OCI-LY3 (cell line): Measurements from ENCODE around the gene SHTN1.

Experiments
- H2AFZ ChIP-seq: fragments of 200-600, 300-600 bp; shearing (Covaris generic); 2 replicates; pipeline ENCODE4 v1.6.0; 2014; ENCODE audit warnings: antibody characterized with exemption, low read depth, low read length
- H3K27ac ChIP-seq: fragments of 200-600, 300-600 bp; sonication (generic); 2 replicates; pipeline ENCODE4 v1.5.1; 2014; ENCODE audit warnings: mild to moderate bottlenecking, low read length, moderate library complexity, mixed read lengths
- H3K27me3 ChIP-seq: fragments of 200-600, 300-600 bp; sonication (generic); 2 replicates; pipeline ENCODE4 v1.6.1; 2014; ENCODE audit warnings: low read depth, low read length, mixed read lengths
- H3K36me3 ChIP-seq: fragments of 200-600, 300-600 bp; sonication (generic); replicated peaks from 2 replicates; pipeline ENCODE3; 2014; ENCODE audit warnings: low read depth, low read length, mixed read lengths
- H3K4me1 ChIP-seq: fragments of 300-600, 200-600 bp; sonication (generic); 2 replicates; pipeline ENCODE4 v1.6.1; 2014; ENCODE audit warnings: low read length, mixed read lengths
- H3K4me2 ChIP-seq: fragments of 200-600, 300-600 bp; sonication (generic); 2 replicates; pipeline ENCODE4 v1.6.1; 2014; ENCODE audit warnings: low read length, mixed read lengths
- H3K4me3 ChIP-seq: fragments of 300-600, 200-600 bp; sonication (generic); 2 replicates; pipeline ENCODE4 v1.5.1; 2014; ENCODE audit warnings: antibody characterized with exemption, mild to moderate bottlenecking, low read length, moderate library complexity
- H3K79me2 ChIP-seq: fragments of 300-600, 200-600 bp; shearing (Covaris generic); 2 replicates; pipeline ENCODE4 v1.6.1; 2014; ENCODE audit warnings: mild to moderate bottlenecking, low read length, mixed read lengths
- H3K9ac ChIP-seq: fragments of 300-600, 200-600 bp; shearing (Covaris generic); 2 replicates; pipeline ENCODE4 v1.6.0; 2014; ENCODE audit warnings: mild to moderate bottlenecking, low read length, moderate library complexity
- H3K9me3 ChIP-seq: fragments of 200-600, 300-600 bp; shearing (Covaris generic); 2 replicates; pipeline ENCODE4 v1.6.1; 2014; ENCODE audit warnings: low read length, mixed read lengths; ENCODE audit not compliant: insufficient read depth
- H4K20me1 ChIP-seq: fragments of 200-600, 300-600 bp; sonication (generic); 2 replicates; pipeline ENCODE4 v1.6.1; 2016; ENCODE audit warnings: low read length, mixed read lengths; ENCODE audit not compliant: insufficient read depth
- CTCF ChIP-seq: fragments of 200-600, 300-600 bp; sonication (generic); IDR thresholded peaks from 2 replicates; pipeline ENCODE4 v1.5.1; 2014; ENCODE audit warnings: antibody characterized with exemption, low read length, low read depth
- EZH2phosphoT487 ChIP-seq: fragments of 200-600 bp; shearing (Covaris generic); IDR thresholded peaks from 2 replicates; pipeline ENCODE4 v1.6.1; 2018; ENCODE audit warnings: antibody characterized with exemption, mixed run types, low read depth

Gene SHTN1

GRCh38 chr10:116879817-116880216 lies 125.2 kb downstream of the SHTN1 start:
- no peaks in the 10 kb centered on the region for H3K27me3 ChIP-seq
- H3K4me2 ChIP-seq = no peak overlapping the region
- no peak overlapping the region for H3K27ac ChIP-seq
- H3K9me3 ChIP-seq = no peaks in the 10 kb centered on the region
- no peaks in the 10 kb centered on the region for H3K36me3 ChIP-seq
- H3K4me3 ChIP-seq = no peak overlapping the region
- H4K20me1 ChIP-seq = no peaks in the 10 kb centered on the region
- no peak for TF ChIP-seq CTCF
- H3K4me1 ChIP-seq = no peaks in the 10 kb centered on the region
- no peak overlapping the region for H3K9ac ChIP-seq
- no peaks in the 10 kb centered on the region for H3K79me2 ChIP-seq
- no peak overlapping the region for H2AFZ ChIP-seq

GRCh38 chr10:116878123-116878522 lies 126.9 kb downstream of the SHTN1 start:
- Histone ChIP-seq H3K4me3 (no peak overlapping the region), H4K20me1 (no peaks in the 10 kb centered on the region), H3K9ac (no peak overlapping the region), H2AFZ (no peak overlapping the region), H3K27me3 (no peaks in the 10 kb centered on the region), H3K9me3 (no peaks in the 10 kb centered on the region), H3K79me2 (no peaks in the 10 kb centered on the region), H3K36me3 (no peaks in the 10 kb centered on the region), H3K4me1 (no peaks in the 10 kb centered on the region), H3K4me2 (no peak overlapping the region), H3K27ac (no peak overlapping the region)
- TF ChIP-seq EZH2phosphoT487 = no peak
- TF ChIP-seq CTCF = no peak

- Histone ChIP-seq H3K4me2 (no peak overlapping the region), H3K27me3 (no peaks in the 10 kb centered on the region), H3K79me2 (no peaks in the 10 kb centered on the region), H3K9ac (no peak overlapping the region), H3K4me3 (no peak overlapping the region), H3K9me3 (no peaks in the 10 kb centered on the region), H2AFZ (no peak overlapping the region), H3K27ac (no peak overlapping the region), H4K20me1 (no peaks in the 10 kb centered on the region), H3K36me3 (no peaks in the 10 kb centered on the region), H3K4me1 (no peaks in the 10 kb centered on the region)
- TF ChIP-seq CTCF (no peak), EZH2phosphoT487 (no peak)
Measured at GRCh38 chr10:116877391-116877790, 127.6 kb downstream of the SHTN1 start.

- Histone ChIP-seq H2AFZ (no peak overlapping the region), H4K20me1 (no peaks in the 10 kb centered on the region), H3K36me3 (no peaks in the 10 kb centered on the region), H3K79me2 (no peaks in the 10 kb centered on the region), H3K27ac (no peak overlapping the region), H3K4me2 (no peak overlapping the region), H3K27me3 (no peaks in the 10 kb centered on the region), H3K9me3 (no peaks in the 10 kb centered on the region), H3K4me1 (no peaks in the 10 kb centered on the region), H3K4me3 (no peak overlapping the region), H3K9ac (no peak overlapping the region)
- TF ChIP-seq EZH2phosphoT487 (no peak), CTCF (no peak)
Measured at GRCh38 chr10:116875897-116876296, 129.1 kb downstream of the SHTN1 start.
